ENCODE results near the gene ACAA1.
"Not testable (repeated sequence)": the region's sequence is repeated elsewhere in the genome, so short reads cannot be mapped to it uniquely, and the experiment has no call there.

ACAA1 gene

DNA sequence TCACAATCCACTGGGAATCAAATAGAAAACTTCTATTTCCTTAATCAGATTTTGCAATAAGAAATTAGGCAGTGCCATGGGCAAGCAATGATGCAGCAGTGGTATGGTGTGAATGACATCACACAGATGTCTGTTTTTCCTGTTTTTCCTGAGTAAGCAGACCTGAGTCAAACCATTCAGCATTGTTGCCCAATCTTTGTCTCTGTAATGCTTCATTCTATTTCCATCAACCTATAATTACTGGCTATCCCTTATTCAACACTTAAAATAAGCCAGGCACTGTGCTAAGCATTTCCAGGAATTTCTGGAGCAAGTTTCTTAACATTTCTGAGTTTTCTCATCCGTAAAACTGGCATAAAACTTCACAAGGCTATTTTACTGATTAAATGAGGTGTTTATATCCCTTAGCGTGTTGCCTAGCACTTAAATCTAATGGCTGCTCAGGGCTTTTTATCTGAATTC, 17.1 kb upstream of the ACAA1 start:
- no peak for DNase-seq

DNA sequence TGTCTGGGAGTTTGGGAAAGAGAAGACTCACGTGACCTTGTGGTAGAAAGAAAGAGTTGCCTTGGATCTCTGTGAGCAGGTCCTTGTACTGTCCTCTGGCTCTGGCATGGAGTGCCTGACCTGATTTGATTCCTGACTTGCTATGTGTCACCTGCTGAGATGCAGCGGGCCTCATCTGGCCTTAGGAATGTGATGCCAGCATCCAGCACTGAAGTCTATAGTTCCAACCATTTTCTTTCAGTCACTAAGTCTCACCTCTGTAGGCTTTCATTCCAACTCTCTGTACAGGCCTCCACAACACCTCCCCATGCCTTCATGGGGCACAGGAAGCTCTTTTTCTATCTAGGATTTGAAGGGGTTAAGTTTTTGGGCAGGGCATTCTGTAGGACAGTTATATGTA, 16.3 kb upstream of the ACAA1 start:
- DNase-seq: no peak

DNA sequence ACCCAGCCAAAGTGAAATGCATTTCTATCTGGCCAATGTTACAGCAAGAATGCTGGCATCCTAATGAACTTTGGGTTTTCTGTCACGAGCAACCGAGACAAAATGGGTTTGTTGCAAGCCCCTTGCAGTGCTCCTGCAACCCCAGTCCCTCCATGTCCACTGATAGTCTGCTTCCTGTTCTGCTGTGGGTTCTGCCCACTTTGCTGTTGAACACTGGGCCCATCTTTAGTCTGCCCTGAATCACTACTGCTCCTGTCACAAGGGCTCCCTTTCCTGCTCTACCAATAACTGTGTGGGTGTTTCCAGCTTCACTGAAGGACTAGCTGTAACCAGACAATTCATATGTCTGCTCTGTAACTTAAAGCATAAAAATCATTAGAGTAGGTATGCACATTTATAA, 15.7 kb upstream of the ACAA1 start:
- no peak for DNase-seq

DNA sequence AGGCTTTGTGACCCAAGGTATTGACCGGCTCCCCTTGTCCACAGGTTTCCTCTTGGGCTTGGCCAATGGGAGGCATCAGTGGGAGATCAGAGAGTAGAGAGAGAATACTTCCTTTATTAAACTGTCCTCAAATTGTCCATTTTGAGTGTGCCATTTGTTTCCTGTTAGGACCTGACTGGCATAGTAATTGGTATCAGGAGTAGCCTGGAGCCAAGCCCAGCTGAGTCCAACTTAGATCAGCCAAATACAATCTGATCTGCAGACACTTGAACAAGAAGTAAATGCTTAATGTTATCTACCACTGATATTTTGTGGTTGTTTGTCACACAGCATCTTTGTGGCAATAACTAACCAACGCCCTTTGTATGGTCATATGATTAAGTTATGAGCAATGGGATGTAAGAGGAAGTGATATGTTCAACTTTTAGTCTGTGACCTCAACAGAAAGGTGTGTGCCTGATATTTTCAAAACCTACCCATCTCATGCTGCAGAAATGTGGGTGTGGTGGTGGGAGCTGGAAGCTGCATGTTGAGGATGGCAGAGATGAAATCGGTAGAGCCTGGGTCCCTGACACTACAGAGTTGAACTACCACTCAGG, 14.8 kb upstream of the ACAA1 start:
- DNase-seq: no peak

DNA sequence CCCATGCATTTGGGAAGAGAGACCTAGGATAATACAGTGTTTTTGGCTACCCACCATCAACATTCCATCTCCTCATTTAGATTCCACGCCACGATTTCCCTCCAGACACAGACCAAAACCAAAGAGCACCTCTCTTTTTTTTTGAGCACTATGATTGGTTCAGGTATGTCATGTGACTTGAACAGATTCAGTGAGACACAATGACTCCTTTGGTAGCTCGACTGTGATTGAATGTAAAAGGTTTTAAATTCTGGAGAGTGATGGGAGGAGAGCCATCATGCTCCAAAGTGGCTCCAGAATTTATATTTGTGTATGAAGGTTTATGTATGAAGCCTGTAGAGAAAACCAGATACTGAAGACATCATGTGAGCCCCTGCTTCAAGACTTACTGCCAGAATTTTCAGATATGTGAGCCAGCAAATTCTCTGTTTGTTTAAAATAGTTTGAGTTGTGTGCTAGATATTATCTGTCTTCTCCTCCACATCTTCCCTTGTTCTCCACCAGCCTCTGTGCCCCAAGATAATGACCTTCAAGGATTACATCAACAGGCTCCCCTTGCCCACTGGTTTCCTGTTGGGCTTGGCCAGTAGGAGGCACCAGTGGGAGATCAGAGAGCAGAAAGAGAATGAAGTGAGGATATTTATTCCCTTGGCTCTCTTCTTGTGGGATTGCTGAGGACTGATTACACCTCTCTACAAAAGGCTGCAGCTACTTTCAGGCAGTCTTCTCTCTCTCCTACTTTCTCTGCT, 14.0 kb upstream of the ACAA1 start:
- DNase-seq: no peak

DNA sequence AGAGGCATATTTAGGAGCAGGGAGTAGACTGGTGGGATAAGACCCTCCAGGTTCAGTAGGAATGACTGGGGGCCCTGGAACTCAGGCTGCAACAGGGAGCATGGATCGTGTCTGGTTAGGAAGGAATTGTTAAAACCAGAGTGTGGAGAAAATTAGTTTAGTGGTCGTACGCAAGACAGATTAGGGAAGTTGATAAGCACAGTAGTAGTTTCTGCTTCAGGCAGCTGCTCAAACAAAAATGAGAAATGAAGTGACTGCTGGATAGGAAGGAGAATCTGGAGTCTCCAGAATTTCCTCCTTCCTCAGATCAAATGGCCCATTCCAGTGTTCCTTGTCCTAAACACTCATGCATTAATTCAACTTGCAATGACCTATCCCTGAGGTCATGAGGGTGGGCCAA, 12.8 kb upstream of the ACAA1 start:
- DNase-seq: no peak

DNA sequence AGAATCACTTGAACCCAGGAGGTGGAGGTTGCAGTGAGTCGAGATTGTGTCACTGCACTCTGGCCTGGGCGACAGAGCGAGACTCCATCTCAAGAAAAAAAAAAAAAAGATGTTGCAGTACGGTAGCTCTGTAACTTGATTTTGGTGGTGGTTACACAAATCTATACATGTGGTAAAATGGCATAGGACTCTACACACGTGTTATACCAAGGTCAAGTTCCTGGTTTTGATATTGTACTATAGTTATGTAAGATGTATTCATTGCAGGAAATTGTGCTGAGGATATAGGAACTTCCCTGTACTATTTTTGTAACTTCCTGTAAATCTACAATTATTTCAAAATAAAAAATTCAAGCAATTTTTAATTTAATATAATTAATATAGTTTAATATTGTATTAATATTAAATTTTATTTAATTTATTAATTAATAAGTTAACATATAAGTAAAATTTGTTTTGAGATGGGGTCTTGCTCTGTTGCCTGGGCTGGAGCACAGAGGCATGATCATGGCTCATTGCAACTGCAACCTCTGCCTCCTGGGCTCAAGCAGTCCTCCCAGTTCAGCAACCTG, 11.5 kb upstream of the ACAA1 start:
- no peak for DNase-seq

DNA sequence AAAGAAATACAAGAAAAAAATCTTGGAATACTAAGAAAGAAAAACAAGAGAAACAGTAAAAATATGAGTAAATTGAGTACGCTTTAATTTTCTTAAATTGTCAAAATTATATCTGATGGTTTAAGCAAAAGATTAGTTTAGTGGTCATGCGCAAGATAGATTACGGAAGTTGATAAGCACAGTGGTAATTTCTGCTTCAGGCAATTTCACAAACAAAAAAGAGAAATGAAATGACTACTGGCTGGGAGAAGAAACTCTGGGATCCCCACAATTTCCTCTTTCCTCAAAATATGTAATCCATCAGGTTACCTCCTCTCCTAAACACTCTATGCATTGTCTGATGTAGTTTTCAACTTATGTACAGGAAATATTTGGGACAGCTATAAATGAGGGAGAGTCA, 10.5 kb upstream of the ACAA1 start:
- DNase-seq: no peak

DNA sequence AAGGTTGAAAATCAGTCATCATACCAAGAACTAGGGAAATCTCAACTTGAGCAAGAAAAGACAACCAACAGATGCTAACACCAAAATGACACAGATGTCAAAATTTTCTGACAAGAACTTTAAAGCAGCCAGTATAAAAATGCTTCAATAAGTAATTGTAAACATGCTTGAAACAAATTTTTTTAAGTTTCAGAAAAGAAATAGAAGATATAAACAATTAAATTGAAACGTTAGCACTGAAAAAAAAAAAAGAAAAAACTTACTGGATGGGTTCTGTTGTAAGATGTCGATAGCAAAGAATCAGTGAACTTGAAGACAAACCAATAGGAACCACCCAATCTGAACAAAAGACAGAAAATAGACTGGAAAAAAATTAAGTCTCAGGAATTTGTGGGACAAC, 9.6 kb upstream of the ACAA1 start:
- DNase-seq: no peak

DNA sequence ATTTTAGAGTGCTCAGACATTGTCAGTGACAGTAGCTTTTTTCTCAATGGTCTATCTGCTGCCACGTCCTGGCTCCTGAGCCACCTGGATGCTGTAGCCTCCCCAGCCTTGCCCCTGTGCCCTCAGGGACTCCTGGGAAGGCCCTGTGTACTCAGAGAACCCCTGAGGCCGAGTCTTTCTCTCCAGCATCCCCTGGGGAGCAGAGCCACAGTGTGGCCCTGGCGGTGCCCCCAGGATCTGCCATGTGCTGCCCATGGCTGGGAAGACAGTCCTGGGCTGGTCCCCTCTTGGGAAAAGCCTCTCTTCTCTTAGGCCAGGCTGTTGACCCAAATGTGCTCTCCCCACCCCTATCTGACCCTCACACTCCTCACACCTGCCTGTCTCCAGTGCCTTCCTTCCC, 6.6 kb upstream of the ACAA1 start:
- no peak for DNase-seq

DNA sequence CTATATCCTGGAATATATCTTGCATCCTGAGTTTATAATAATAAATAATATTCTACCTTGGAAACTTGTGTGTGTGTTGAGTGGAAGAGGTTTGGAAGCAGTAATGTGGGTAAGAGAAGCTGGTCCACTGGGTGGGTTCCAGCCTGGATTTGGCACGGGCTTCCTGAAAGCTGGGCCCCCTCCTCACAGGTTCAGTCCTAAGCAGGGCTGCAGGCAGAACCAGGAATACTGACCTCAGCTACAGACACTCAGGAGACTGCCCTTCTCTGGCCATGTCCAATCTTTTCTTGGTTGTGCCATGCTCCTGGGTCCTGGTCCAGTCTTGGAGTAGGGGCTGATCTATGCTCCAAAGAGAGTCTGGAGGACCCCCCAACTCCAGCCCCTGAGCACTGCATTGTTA, 6.0 kb upstream of the ACAA1 start:
- no peak for DNase-seq

DNA sequence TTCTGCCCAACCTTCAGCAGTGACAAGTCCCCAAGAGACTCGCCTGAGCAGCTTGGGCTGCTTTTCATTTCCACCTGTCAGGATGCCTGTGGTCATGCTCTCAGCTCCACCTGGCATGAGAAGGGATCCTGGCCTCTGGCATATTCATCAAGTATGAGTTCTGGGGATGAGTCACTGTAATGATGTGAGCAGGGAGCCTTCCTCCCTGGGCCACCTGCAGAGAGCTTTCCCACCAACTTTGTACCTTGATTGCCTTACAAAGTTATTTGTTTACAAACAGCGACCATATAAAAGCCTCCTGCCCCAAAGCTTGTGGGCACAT, 5.0 kb upstream of the ACAA1 start:
- no peak for DNase-seq

DNA sequence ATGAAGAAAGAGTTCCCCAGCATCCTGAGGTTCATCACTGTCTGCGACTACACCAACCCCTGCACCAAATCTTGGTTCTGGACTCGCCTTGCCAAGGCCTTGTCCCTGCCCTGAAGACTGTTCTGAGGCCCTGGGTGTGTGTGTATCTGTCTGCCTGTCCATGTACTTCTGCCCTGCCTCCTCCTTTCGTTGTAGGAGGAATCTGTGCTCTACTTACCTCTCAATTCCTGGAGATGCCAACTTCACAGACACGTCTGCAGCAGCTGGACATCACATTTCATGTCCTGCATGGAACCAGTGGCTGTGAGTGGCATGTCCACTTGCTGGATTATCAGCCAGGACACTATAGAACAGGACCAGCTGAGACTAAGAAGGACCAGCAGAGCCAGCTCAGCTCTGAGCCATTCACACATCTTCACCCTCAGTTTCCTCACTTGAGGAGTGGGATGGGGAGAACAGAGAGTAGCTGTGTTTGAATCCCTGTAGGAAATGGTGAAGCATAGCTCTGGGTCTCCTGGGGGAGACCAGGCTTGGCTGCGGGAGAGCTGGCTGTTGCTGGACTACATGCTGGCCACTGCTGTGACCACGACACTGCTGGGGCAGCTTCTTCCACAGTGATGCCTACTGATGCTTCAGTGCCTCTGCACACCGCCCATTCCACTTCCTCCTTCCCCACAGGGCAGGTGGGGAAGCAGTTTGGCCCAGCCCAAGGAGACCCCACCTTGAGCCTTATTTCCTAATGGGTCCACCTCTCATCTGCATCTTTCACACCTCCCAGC, 4.4 kb upstream of the ACAA1 start:
- DNase-seq: no peak

DNA sequence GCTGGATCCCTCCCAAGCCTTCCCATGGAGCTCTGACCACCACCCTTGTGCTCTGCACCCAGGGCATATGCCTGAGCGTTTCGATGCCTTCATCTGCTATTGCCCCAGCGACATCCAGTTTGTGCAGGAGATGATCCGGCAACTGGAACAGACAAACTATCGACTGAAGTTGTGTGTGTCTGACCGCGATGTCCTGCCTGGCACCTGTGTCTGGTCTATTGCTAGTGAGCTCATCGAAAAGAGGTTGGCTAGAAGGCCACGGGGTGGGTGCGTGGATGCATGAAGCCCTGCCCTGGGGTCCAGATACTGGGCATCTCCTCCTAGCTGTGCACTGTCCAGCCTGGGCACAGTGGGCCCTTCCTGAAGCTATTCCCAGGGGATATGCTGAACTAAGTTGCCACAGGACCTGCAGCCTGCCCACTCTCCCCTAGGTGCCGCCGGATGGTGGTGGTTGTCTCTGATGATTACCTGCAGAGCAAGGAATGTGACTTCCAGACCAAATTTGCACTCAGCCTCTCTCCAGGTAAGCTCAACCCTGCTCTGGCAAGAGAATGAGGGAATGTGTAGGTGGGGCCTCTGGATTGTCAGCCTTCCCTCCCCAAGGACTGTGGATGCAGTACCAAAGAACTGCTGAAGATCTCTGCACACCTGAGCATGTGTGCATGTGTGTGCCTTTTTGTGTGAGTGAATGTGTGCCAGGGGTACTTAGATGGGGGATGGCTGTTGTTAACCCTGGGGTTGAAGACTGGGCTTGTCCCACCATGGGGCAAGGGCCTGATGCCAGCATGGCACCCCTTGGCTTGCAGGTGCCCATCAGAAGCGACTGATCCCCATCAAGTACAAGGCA, 3.6 kb upstream of the ACAA1 start:
- DNase-seq: no peak

DNA sequence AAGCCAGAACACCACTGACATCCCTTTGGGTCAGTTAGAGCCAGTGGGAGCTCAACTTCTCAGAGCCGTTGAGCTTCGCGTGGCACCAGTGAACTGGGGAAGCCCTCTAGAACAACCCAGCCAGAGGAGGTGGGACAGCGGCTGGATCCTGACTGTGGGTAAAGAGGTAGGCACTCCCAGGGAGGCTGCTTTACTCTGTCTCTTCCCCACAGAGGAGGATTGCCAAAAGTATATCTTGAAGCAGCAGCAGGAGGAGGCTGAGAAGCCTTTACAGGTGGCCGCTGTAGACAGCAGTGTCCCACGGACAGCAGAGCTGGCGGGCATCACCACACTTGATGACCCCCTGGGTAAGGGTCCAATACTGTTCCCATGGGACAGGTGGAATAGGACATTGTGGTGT, 2.7 kb upstream of the ACAA1 start:
- DNase-seq: no peak

DNA sequence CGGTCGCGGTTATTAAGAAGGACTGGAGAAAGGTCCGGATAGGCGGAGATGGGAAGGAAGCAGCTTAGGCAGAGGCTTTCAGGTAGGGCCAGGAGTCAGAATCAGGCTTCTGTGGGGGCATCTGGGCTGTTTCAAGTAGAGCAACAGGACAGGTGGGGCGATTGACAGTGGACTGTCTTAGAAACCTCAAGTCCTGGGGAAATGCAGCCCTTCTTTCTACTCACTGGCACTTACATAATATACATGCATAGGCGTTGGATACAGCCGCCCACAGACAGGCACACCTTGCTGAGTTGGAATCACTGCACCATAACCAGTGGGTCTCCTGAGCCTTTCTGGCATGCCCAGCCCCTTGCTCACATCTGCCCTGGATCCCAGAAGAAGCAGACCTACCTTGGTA, 2.3 kb upstream of the ACAA1 start:
- no peak for DNase-seq

DNA sequence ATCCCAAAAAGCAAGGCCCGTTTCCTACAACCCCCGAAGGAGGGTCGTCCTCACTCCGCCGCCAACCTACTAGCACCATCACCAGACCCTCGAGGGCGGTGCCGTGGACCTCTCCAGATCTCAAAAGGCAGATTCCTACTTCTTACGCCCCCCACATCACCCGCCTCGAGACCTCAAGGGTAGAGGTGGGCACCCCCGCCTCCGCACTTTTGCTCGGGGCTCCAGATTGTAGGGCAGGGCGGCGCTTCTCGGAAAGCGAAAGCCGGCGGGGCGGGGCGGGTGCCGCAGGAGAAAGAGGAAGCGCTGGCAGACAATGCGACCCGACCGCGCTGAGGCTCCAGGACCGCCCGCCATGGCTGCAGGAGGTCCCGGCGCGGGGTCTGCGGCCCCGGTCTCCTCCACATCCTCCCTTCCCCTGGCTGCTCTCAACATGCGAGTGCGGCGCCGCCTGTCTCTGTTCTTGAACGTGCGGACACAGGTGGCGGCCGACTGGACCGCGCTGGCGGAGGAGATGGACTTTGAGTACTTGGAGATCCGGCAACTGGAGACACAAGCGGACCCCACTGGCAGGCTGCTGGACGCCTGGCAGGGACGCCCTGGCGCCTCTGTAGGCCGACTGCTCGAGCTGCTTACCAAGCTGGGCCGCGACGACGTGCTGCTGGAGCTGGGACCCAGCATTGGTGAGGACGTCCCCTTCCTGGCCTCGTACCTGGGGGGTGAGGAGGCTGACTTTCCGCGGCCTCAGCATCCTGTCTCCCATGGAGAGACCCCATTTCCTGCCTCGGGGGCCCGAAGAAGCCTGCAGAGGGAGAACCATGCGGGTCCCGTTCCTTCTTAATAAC, 1.6 kb upstream of the ACAA1 start, which contains the start of gene MYD88:
Gene MYD88 (plus strand): TSS at position 313 of the 842 bp plus-strand sequence. CDS start 40 bp downstream, at position 353.
- DNase-seq: no peak

DNA sequence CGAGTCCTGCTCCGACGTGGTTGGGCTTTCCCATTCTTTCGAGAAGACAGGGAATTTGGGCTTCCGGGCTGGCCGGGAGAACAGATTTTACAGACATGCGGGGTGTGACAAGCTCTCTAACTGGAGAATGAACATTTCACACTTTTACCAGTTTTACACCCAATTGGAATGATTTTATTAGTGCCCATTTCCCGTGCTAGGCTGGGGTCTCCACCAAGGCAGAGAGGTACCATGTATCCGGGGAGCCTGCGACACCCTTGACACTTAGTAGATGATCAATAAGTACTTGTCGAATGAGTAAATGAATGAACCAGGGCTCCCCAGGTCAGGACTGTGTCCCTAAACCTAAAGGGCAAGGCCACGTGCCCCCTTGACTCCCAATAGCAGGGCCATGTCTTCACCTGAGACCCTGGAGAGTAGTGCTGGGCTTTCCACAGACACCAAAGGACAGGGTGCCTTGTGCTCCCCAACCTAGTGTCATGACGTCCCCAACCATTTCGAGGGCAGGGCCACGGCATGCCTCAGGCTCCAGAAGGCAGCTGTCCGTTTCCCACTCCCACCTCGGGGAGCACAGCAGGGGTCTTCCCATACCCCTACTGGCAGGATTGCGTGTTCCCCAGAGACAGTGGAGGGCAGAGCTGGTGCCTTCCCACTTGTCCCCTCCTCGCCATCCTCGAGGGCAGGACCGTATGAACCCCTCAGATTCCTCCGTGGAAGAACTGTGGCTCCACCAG, 855 bp upstream of the ACAA1 start:
- no peak for DNase-seq

DNA sequence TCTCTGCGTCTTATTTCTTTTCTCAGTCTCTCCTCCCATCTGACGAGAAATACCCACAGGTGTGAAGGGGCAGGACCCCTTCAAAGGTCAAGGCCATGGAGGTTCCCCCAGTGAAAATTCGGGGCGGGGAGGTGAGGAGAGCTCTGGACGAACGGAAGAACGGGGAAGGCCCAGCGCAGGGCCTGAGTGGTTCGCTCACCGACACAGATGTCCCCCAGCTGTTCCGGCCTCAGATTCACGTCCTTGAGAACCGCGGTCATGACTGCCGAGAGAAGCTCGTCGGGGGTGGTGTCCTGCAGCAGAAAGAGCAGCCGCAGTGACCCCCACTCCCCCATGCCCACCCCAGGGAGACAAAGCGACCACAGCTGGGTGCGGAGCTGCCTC, 542 bp downstream of the ACAA1 start:
- DNase-seq: no peak

DNA sequence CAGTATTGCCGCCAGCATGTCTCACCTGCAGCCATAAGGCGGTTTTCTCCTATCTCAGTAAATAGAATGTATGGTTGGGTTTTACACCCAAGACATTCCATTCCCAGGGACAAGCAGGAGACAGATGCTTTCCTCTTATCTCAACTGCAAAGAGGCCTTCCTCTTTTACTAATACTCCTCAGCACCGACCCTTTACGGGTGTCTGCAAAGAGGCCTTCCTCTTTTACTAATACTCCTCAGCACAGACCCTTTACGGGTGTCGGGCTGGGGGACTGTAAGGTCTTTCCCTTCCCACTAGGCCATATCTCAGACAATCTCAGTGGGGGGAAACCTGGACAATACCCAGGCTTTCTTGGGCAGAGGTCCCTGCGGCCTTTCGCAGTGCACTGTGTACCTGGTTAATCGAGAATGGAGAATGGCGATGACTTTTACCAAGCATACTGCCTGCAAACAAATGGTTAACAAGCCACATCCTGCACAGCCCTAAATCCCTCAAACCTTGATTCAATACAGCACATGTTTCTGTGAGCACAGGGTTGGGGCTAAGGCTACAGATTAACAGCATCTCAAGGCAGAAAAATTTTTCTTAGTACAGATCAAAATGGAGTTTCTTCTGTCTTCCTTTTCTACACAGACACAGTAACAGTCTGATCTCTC, 1.2 kb downstream of the ACAA1 start:
- DNase-seq: not testable (repeated sequence)
